Activated CD4-positive, CD25-positive, alpha-beta regulatory T cell treated with anti-CD3 and anti-CD28 coated beads, Interleukin-2, amount 50 U/mL, for 72 hours (primary cell): ENCODE results near the gene MARVELD1.
"Not testable (repeated sequence)": the region's sequence is repeated elsewhere in the genome, so short reads cannot be mapped to it uniquely, and the experiment has no call there.

Experiments used
- DNase-seq: peaks from one replicate; pipeline ENCODE4 v3.0.0; 2021

Gene MARVELD1

GRCh38 chr10:97713339-97713825 lies at the start of gene MARVELD1:
Gene MARVELD1 (plus strand): TSS chr10:97713730. CDS start chr10:97713877, 147 bp downstream.
- no peak for DNase-seq

DNA sequence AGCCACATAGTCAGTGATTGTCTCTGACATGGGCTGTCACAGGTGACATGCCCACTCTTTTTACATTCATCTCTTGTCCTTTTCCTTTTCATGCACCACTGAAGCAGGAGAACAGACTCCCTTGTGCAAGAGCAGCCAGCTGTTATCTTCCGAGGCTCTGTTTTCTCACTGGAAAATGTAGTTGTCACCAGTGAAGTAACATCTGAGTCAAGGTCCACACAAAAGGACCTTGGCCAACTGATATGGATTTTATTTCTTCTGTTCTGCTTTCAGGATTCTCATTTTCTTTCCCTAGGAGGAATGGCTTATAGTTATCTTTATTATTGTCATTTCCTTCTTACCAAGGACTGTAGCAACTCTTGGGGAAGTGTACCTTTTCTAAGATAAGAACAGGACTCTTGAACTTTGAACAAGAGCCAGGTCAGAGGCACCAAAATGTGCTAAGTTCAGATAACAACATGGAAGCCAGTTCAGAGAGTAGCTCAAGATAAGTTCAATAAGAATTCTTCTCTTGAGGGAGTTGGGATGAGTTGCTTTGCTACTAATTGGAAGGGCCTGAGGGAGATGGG lies 49.2 kb upstream of the MARVELD1 start:
- no peak for DNase-seq

DNA sequence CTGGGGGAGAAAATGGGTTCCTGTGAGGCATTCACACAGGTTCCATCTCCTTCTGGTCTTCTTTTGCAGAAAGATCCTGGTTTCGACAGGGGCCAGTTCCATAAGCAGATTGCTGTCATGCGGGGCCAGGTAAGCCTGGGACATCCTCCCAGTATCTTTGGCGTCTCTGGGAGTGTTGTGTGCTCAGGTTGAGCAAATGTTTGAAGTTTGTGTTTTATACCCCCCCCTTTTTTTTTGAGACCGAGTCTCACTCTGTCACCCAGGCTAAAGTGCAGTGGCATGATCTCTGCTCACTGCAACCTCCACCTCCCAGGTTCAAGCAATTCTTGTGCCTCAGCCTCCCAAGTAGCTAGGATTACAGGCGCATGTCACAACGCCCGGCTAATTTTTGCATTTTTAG lies 46.5 kb upstream of the MARVELD1 start:
- DNase-seq: no peak

DNA sequence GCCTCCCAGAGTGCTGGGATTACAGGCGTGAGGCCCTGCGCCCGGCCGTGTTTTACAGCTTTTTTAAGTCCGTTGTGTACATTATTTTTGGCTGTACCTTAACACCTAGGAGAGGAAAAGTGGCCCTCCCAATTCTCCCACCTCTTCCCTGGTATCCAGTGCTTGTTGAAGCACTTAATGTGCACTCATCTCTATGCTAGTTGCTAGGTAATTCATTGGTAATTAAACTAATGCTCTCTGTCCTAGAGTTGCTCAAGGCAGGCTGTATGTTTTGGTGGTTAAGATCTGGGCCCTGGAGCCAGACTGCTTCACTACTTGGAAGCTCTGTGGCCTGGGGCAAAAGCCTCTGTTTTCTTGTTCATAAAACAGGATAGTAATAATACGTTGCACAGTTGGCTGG lies 46.1 kb upstream of the MARVELD1 start:
- DNase-seq: no peak

GRCh38 chr10:97669571-97669970 lies 44.0 kb upstream of the MARVELD1 start:
- no peak for DNase-seq

GRCh38 chr10:97673736-97674525 lies 39.6 kb upstream of the MARVELD1 start:
- no peak for DNase-seq

GRCh38 chr10:97675222-97675621 lies 38.3 kb upstream of the MARVELD1 start:
- DNase-seq: no peak

GRCh38 chr10:97676770-97677581 lies 36.6 kb upstream of the MARVELD1 start:
- DNase-seq: peak; percentile 48

GRCh38 chr10:97679594-97679993 lies 33.9 kb upstream of the MARVELD1 start:
- no peak for DNase-seq

- no peak for DNase-seq
These were observed 31.5 kb upstream of the MARVELD1 start for GRCh38 chr10:97682042-97682441.

DNA sequence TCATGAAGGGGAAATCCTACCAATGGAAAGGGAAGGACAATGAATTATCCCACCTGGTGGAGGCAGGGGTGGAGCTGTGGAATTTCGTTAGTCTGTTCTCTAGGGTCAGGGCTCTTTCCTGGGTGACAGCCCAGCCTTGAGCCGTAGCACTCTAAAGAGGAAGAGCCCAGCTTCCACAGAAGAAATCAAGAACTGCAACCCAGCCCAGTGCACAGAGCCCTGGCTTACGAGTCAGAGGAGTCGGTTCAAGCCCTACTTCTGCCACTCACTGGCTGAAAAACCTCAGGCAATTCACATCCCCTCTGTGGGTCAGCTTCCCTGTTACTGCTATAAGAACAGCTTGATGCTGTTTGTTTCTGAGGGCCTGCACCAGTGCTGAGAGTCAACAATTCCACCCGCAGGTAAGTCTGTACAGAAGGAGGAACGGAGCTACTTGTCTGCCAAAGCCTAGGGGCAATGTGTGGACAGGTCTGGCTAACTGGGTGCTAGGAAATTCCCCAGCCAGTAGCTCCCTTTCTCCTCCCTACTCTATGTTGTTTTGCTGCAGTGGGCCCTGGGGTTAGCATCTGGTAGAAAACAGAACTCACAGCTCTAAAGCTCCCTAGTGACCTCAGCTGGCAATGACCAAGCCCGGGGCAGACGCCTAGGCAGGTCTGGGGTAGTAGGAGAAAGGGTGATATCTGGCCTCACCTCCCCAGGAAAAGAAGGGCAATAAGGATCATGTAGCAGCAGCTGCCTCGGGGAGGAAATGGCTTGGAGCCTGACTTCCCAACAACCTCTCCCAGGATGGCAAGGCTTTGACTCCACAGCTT lies 29.8 kb upstream of the MARVELD1 start:
- no peak for DNase-seq

DNA sequence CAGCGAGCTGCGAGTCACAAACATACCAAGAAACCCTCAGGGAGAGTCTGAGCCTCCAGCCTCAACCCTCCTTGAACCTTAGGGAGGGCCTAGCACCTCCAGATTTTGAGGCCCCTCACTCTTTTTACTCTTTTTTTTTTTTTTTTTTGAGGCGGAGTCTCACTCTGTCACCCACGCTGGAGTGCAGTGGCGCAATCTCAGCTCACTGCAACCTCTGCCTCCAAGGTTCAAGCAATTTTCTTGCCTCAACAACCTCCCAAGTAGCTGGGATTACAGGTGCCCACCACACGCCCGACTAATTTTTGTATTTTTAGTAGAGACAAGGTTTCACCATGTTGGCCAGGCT lies 29.2 kb upstream of the MARVELD1 start:
- DNase-seq: not testable (repeated sequence)

GRCh38 chr10:97684866-97685394 lies 28.6 kb upstream of the MARVELD1 start:
- no peak for DNase-seq

GRCh38 chr10:97685395-97685958 lies 28.1 kb upstream of the MARVELD1 start:
- no peak for DNase-seq

DNA sequence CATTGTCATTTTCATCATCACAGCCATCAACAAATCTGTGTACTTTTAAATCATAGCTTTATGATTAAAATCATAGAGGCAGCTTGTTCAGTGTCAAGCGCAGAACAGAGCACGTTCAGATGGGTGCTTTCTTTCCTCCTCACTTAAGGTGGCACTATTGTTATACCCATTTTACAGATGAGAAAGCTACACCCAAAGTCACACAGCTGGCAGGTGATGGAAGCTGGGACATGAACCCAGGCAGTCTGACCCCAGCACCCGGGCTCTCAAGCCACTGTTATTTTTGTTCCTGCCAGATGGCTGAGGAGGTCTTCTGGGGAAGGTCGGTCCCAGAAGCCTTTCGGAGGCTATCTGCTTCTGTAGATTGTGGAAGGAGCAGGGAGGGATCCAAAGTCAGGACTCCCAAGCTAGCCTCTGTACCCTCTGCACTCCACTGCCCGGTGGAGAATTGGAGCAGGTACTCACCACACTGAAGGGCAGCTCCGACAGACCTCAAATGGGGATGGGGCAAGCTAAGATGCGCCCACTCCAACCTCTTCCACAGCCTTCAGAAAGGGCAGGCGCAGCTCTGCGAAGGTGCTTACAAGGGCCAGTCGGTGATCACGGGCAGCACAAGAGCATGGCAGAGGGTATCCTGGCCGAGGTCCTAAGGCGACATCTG lies 27.1 kb upstream of the MARVELD1 start:
- no peak for DNase-seq

GRCh38 chr10:97686962-97687784 lies 26.4 kb upstream of the MARVELD1 start, which contains the start of gene AVPI1:
Gene AVPI1 (minus strand): TSS chr10:97687241. CDS start chr10:97679905, 7,336 bp downstream.
- DNase-seq: peak; percentile 90

- no peak for DNase-seq
These were observed 25.4 kb upstream of the MARVELD1 start for GRCh38 chr10:97687785-97688781.

DNA sequence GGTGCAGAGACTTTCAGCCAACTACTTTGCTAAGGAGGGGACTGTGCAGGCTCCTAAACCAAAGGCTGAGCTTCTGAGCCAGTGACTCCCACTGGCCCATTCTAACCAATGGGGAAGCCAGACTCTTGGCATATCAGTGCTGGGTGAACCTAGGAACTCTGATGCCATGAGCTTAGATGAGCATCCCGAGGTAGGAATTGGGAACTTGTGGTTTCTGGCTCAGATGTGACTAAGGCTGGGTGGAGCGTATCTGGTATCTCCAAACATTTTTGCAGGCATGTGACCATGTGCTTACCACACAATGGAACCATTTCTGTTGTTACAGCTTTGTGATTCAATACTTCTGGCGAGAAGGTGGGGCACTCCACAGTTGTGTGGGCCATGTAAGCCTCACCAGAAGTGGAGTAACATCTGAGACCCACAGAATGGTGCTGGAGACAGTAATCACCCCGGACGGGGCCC lies 23.9 kb upstream of the MARVELD1 start:
- no peak for DNase-seq

- no peak for DNase-seq
These were observed 23.4 kb upstream of the MARVELD1 start for GRCh38 chr10:97690133-97690532.
